SIG-M5 treated with dmso at 0.1 percent for 504 hours (cell line): ENCODE data around the gene PCCB.
A peak's percentile ranks its signal among the peaks of the same experiment; 100 is the strongest.
"Not testable (repeated sequence)": the region's sequence is repeated elsewhere in the genome, so short reads cannot be mapped to it uniquely, and the experiment has no call there.

Experiments
- DNase-seq: peaks from one replicate; lab custom pipeline; 2025; ENCODE audit not compliant: unreplicated experiment; lab: John Stamatoyannopoulos, UW

The PCCB gene

GRCh38 chr3:136311968-136312367, 61.8 kb downstream of the PCCB start:
- DNase-seq: peak; percentile 61

GRCh38 chr3:136326316-136326715, 76.2 kb downstream of the PCCB start:
- no peak for DNase-seq

GRCh38 chr3:136327671-136328070, 77.5 kb downstream of the PCCB start:
- no peak for DNase-seq

DNA sequence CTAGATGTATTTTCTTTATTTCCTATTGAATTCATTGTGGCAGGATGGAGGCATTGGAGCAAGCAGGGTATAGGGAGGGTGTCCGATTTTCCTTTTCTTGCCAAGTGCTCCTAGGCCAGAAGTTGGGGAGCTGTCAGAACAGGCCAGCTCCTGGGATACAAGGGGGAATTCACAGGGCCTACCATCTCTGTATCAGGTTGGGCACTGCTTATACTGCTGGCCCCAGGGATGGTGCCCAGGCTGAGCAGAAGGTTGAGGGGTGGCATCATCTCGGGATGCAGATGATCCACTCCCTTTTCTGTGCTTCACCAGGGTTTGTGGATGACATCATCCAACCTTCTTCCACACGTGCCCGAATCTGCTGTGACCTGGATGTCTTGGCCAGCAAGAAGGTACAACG, 79.5 kb downstream of the PCCB start:
- no peak for DNase-seq

DNA sequence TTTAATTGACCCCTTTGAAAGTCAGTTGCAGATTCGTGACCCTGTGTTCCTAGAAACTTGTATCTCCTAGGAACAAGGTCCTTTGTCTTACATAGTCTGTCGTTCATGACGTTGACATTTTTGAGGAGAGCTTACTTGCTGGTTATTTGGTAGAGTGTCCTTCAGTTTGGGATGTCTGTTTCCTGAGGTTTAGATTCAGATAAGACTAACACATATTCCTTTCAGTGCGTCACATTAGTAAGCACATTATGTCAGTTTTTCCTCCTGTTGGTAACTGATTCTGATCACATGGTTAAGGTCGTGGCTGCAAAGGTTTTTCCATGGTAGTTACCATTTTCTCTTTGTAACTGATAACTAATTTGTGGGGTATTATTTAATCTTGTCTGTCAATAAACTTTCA, 80.8 kb downstream of the PCCB start:
- no peak for DNase-seq

DNA sequence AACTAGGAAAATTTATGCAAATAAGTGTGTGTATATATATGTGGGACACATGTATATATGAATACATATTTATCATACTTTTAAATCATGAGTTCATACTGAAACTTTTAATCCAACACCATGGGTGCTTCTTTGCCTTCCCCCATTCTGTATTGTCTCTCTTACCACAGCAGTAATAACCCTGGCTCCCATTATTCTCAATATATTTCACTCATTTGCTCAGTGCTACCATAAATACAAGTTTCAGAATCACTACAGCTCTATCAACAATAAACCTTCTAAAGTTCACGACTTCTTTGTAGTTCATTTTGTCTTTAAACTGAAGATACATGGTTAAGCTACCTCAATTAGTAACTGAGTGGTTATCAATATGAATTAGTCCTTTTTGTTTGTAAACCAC, 82.2 kb downstream of the PCCB start:
- no peak for DNase-seq

- no peak for DNase-seq
Measured at GRCh38 chr3:136332776-136333175, 82.6 kb downstream of the PCCB start.

- DNase-seq: no peak
Measured at GRCh38 chr3:136334209-136334608, 84.1 kb downstream of the PCCB start.

- not testable (repeated sequence) for DNase-seq
Measured at GRCh38 chr3:136334726-136335125, 84.6 kb downstream of the PCCB start.

GRCh38 chr3:136336329-136337100, 86.4 kb downstream of the PCCB start:
- no peak for DNase-seq

DNA sequence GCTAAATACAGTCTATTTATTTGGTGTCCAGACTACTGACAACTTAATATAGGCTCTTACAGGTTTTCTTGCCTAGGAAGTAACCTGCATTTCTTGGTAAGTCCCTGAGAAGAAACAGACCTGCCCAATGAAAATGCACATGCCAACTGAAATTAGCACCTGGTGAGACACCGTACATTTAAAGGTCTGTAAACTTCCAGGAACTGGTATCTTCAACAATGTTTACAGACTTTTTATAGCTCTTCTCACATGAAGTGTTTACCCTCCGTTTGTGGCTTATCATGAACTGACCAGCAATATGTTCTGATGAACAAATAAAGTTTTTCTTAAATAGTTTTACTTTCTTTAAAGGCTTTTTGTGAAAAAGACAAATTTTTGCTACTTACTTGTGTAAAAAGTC, 93.3 kb downstream of the PCCB start:
- DNase-seq: peak; percentile 29

- peak; percentile 55 for DNase-seq
Measured at GRCh38 chr3:136343873-136344555, 93.9 kb downstream of the PCCB start.

- DNase-seq: no peak
Measured at GRCh38 chr3:136346486-136346885, 96.3 kb downstream of the PCCB start.

GRCh38 chr3:136350132-136350531, 100.0 kb downstream of the PCCB start:
- DNase-seq: no peak

DNA sequence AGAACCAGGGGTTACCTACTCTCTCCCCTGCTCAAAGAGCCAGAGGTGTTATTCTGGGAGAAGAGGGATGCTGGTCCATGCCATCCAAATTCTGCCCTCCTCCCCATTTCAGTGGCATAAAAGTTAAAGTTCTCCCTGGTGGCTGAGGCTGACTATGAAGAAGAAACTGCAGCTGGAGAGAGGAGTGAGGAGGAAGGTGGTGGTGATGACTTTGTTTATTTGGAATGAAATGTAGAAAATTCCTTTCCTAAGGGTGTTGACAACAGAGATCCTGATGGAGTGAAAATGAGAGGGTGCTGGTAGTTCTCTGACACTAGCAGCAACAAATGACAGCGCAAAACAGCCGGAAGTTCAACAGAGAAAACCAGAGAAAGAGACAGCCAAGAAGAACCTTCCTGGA, 100.4 kb downstream of the PCCB start:
- no peak for DNase-seq

DNA sequence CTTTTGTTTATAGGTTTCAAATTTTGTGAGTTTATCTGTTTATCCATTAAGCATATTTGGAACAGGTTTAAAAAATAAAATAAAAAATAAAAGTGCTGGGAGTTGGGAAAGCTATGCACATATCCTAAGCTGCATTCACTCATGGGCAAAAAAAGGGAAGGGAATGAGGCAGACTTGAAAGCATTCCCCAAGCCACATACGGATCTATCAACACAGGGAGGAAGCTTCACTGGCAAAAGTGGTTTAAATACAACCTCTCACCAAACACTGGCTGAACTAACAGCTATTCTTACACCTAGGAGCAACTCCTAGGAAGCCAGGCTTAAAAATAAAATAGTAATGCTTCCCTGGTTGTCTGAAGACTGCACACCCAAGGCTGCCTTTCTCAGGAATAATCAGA, 101.2 kb downstream of the PCCB start:
- DNase-seq: no peak

DNA sequence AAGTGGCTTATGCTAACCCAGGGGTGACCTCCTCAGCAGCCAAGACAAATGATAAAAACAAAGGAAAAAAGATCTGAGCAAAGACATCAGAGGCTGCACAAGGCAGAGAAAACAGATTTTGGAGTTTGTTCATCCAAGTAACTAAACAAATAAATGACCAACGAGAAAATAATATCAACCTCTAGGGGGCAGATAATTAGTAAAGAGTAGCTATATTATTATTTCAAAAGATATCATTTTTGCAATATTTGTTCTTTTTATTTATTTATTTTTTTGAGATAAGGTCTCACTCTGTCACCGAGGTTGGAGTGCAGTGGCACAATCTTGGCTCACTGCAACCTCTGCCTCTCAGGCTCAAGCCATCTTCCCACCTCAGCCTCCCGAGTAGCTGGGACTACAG, 101.8 kb downstream of the PCCB start:
- no peak for DNase-seq

DNA sequence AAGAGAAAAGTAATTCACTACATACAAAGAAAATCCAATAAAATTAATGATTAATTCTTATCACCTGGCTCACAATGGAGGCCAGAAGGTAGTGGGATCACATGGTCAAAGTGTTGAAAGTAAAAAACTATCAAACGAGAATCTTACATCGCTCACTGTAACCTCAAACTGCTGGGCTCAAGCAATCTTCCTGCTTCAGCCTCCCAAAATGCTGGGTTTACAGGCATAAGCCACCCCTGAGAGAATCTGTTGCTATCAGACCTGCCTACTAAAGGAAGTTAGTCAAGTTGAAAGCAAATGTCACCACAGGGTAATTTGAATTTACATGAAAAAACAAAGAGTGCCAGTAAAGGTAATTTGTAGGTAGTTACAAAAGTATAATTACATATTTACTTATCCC, 103.3 kb downstream of the PCCB start:
- DNase-seq: no peak

- DNase-seq: no peak
Measured at GRCh38 chr3:136366289-136366688, 116.1 kb downstream of the PCCB start.

GRCh38 chr3:136375800-136376199, 125.7 kb downstream of the PCCB start:
- DNase-seq: not testable (repeated sequence)

DNA sequence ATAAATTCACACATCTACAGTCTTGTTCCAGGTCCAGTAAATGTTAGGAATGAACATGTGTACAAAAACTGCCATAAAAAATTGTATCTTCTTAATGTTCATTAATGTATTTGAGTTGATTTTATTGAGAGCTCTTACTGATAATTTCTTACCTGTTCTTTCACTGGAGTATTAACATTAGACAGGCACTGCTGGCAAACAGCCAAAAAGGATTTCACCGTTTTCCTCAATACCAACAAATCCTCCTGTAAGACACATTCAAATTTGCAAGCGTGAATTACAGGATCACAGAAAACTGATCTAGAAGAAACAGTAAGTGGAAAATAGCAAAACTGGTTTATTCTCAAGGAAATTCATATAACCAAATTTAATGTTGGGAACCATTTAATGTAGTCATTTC, 127.4 kb downstream of the PCCB start:
- DNase-seq: no peak

DNA sequence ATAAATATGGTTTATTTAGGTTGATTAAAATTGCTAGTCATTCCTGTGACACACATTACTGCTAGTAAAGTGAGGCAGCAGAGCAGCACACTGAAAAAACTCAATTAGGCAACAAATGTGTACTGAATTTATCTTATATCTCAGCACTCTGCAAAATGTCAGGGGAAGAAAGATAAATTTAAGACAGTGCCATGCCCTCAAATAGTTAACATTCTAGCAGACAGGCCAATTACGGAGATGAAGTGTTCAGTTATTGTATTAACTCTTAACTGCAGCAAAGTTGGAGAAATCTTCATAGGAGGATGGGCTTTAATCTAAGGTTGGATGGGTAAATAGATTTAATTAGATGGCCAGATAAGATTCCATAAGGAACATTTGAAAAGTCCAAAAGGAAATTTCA, 127.9 kb downstream of the PCCB start:
- no peak for DNase-seq
